PFSK-1 (cell line): ENCODE data around the gene CDCP1.

Source experiments
- POLR2AphosphoS5 ChIP-seq: IDR thresholded peaks from 2 replicates; pipeline ENCODE4 v1.6.1; 2012; ENCODE audit warnings: low read depth, mild to moderate bottlenecking, control low read depth, low read length, moderate library complexity
- REST ChIP-seq, 2 experiments: IDR thresholded peaks; 2 replicates each; pipeline versions ENCODE4 v1.6.1 to v1.8.0; 2011 to 2012; ENCODE audit warnings: low read depth in 2 of 2, low read length in 2 of 2, control low read depth in 1 of 2, inconsistent platforms in 1 of 2, mild to moderate bottlenecking in 1 of 2, moderate library complexity in 1 of 2; ENCODE audit not compliant: insufficient read depth in 1 of 2
- SIN3A ChIP-seq: IDR thresholded peaks from 2 replicates; pipeline ENCODE4 v1.6.1; 2012; ENCODE audit warnings: mild to moderate bottlenecking, low read length, moderate library complexity, borderline replicate concordance; ENCODE audit not compliant: insufficient read depth
- TAF1 ChIP-seq: IDR thresholded peaks from 2 replicates; pipeline ENCODE4 v1.6.1; 2012; ENCODE audit warnings: low read length, control low read depth, borderline replicate concordance; ENCODE audit not compliant: insufficient read depth

GRCh38 chr3:45127130-45127822 lies 18.9 kb downstream of the CDCP1 start:
- TF ChIP-seq POLR2AphosphoS5 (no peak), REST (IDR thresholded peaks at IDR 0.05; ENCODE audit: insufficient read depth in 1 of 2, low read depth in 2 of 2, low read length in 2 of 2) (no peak), SIN3A (no peak), TAF1 (no peak)
